ENCODE results near the gene INPP5D. TPM values are rescaled to one million over a fixed set of nuclear protein-coding genes. Genes with fewer than 3 reads are reported as not detected.
"Not testable (repeated sequence)": the region's sequence is repeated elsewhere in the genome, so short reads cannot be mapped to it uniquely, and the experiment has no call there.

The INPP5D gene
- total RNA-seq, 1 experiment from 2014 or later, result 2.0 TPM

DNA sequence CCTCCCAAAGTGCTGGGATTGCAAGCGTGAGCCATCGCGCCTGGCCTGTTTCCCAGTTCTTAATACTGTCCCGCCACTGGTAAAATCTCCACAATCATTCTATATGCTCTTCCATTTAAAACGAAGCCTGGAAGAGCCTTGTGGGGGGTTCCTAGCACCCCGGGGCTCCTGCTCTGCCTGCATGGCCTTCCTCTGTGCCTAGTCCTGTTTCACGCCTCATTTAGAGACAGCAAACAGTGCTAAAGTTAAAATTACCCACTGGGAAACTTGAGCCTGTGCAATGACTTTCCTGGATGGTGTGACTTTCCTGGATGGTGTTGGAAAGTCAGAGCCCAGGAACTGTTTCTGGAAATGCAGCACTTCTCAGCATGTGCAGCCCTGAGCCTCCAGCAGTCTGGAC is 55.0 kb downstream of the INPP5D start:
- DNase-seq (ENCODE audit: low read depth), result no peak

DNA sequence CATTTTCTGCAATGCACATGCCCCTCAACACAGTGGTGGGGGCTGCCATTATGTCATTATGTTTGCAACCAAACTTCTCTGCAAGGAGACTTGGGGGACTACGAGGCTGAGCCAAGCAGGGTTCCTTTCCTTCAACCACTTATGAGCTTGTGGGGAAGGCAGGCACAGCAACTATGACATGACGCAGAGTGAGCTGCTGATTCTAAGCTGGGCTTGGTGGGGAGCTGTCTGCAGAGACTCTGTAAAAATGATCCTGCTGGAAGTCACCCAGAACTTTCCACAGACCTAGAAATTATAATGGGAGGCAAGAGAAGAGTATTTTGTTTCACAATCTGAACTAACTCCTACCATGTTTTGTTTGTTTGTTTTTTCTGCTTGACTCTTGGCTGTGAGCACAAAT is 55.6 kb downstream of the INPP5D start:
- no peak for DNase-seq (ENCODE audit: low read depth)

DNA sequence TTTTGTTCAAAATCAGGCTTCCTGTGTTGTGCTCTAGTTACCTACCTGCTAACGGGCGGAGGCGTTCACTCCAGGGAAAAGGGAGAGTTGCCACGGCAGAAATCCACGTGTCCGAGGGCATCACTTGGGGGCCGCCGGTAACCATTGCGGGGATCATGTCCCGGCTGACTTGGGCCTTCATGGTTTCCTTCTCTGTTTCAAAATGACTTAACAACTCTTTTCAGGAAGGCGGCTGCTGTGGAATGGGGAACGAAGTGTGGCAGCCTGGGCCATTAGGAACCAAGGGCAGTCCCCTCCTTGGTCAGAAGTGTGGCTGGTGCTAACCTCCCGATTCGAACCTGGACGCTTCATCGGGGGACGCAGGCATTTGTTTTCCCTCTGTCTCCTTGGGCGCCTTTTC is 56.8 kb downstream of the INPP5D start:
- no peak for DNase-seq (ENCODE audit: low read depth)

DNA sequence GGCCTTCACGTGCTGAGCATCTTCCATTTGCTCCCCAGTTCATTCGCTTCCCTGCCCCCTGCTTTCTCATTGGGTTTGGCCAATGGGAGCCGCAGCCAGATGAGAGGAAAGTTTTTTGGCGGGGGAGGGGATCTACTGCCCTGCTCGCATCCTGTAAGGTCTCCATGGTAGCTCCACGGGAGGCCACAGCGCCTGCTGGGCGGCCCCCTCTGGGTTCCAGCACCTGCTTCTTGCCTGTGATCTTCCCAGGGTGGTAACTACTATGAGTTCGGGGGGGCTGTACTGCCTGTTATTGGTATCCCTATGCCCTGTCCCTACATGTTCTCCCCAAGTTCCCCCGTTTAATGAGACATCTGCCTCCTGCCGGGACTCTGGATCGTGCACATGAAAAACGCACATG is 57.2 kb downstream of the INPP5D start:
- DNase-seq (ENCODE audit: low read depth), result no peak

DNA sequence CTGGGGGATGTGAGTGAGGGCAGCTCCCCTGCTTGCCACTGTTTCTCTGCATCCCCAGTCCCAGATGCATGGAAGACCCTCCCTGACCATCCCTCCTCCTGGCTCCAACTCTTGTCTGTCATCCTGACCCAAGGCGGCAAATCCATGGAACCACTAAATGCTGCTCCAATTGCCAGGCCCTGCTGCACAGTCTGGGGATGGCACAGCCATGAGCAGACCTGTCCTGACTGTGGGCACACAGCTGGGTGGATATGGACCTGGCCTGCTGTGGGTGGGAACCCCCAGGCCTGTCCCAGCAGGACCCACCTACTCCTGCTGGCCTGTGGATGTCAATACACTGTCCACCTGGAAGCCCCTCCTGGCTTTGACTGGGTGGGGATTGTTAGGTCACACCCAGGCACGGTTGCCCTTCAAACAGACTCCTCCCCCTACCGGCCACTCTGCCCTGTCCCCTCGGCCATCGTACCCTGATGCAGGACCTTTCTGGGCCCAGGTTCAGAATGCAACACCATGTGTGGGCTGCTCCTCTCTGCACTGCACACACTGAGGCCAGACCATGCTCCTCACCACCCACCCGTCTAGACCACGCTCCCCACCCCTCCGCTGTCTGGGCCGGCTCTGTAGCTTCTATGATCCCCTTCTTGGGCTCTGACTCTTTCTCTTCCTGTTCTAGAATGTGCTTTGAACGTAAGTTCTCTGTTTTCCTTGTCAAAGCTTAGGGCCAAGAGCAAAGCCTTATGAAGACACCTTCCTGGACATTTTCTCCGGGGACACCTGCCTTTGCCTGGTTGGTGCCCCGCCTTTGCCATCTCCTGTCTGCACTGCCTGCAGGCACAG is 57.9 kb downstream of the INPP5D start:
- no peak for DNase-seq (ENCODE audit: low read depth)

- no peak for DNase-seq (ENCODE audit: low read depth)
These were observed 58.5 kb downstream of the INPP5D start for GRCh38 chr2:233118648-233119000.

DNA sequence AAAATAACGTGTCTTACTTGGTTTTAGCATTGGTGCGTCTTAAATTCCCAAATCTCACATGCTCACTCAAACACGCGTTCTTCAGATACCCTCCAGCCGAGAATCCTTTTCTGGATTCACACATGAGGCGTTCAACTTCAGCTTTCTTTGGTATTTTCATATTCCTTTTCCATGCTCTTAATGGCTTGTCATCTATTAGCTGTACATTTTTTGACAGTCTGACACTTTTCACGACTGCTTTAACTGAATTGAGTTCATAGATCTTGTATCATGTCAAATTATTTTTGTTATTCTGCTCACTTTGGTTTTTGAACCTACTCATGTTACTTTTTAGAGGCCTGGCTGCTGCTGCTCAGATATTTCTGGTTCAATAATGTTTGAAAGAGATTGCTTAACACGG is 59.0 kb downstream of the INPP5D start:
- DNase-seq (ENCODE audit: low read depth), result no peak

DNA sequence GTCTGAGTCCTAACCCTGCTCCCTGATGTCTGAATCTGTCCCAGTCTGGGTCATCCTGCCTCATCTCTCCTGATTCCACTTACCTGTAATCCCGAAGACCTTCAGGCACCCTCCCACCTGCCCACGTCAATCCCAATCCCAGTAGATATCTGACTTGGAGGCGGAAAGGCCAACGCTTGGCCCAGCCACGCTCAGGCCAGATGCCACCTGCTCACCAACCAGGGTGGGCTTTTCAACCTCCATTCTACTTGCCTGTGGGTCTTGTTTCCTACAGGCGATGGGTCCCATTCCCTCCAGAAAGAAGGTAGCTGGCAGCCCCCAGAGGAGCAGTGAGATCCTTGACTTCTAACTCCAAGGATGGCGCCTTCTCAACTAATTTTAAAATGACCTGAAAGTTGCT is 59.7 kb downstream of the INPP5D start:
- DNase-seq (ENCODE audit: low read depth), result no peak

- DNase-seq (ENCODE audit: low read depth), result no peak
These were observed 60.3 kb downstream of the INPP5D start for GRCh38 chr2:233120459-233120858.

DNA sequence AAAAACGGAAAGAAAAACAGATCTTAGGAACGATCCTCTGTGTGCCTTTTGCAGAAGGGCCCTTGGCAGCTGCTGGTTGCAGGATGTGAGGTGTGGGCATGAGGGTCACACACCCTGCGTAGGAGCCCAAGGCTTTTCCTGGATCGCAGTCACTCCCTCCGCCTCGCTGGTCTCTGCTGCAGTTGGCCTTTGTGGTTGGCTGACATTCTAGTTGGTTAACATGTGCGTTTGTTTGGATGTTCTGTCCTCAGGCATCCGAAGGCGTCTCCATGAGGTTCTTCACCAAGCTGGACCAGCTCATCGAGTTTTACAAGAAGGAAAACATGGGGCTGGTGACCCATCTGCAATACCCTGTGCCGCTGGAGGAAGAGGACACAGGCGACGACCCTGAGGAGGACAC is 61.7 kb downstream of the INPP5D start:
- no peak for DNase-seq (ENCODE audit: low read depth)

DNA sequence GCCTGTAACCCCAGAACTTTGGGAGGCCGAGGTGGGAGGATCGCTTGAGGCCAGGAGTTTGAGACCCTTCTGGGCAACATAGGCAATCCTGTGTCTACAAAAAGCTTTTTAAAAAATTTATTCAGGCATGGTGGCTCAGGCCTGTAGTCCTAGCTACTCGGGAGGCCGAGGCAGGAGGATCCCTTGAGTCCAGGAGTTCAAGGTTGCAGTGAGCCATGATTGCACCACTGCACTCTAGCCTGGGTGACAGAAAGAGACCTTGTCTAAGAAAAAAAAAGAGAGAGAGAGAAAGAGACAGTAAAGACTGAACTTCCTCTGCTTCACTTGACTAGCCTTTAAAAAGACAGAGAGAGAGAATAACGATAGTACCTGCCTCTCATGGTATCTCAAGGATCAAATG is 62.4 kb downstream of the INPP5D start:
- no peak for DNase-seq (ENCODE audit: low read depth)

DNA sequence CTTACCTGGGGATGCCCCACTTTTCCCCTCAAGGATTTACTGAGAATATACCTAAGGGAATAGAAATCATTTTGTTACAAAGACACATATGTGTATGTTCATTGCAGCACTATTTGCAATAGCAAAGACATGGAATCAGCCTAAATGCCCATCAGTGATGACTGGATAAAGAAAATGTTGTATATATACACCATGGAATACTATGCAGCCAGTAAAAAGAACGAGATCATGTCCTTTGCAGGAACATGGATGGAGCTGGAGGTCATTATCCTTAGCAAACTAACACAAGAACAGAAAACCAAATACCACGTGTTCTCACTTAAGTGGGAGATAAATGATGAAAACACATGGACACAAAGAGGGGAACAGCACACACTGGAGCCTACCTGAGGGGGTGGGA is 63.4 kb downstream of the INPP5D start:
- DNase-seq (ENCODE audit: low read depth), result not testable (repeated sequence)

DNA sequence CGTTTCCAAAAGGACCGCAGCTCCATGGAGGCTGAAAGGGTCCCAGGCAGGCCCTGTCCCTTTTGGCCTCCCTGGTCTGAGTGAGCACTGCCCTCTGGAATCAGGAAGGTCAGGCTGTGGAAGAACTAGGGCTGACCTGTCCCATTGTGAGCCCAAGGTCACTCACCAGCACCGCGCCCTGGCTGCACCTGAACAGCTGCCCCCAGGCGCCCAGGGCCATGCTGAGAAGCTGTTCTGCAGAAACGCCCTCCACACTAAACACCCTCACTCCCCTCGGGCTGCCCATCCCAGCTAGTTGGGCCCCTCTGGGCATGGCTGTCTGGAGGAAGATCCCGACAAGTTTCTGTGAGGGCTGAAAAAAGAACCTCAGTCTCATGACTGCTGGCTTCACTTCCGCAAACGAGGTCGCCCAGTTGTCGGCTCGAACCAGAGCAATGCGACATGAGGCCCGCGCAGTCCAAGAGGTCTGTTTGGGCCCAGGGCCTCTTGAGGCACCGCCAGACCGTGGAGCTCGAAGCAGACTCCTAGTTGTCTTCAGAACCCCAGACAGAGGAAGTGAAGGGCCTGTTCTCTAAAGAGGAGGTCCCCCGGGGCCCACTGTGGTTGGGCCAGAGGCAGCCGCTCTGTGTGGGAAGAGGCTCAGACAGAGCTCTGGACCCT is 64.4 kb downstream of the INPP5D start:
- no peak for DNase-seq (ENCODE audit: low read depth)

DNA sequence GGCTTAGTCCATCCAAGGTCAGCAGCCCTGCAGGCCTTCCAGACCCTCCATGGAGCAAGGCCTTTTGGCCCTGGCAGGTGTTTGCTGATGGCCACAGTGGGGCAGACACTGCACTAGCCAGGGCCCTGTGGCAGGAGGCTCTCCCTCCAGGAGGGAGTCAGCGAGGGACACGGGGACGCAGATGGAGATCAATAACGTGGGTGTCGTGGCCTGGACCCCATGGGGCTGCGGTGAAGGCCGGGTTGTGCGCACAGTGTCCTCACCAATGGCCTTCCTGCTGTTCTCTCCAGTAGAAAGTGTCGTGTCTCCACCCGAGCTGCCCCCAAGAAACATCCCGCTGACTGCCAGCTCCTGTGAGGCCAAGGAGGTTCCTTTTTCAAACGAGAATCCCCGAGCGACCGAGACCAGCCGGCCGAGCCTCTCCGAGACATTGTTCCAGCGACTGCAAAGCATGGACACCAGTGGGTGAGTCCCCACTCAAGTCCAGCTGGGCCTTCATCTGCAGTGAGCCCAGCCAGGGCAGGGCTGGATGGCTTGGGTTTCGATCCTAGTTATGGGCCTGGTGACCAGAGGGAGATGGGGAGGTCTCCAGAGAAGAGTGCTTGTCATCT is 65.4 kb downstream of the INPP5D start:
- DNase-seq (ENCODE audit: low read depth), result no peak

DNA sequence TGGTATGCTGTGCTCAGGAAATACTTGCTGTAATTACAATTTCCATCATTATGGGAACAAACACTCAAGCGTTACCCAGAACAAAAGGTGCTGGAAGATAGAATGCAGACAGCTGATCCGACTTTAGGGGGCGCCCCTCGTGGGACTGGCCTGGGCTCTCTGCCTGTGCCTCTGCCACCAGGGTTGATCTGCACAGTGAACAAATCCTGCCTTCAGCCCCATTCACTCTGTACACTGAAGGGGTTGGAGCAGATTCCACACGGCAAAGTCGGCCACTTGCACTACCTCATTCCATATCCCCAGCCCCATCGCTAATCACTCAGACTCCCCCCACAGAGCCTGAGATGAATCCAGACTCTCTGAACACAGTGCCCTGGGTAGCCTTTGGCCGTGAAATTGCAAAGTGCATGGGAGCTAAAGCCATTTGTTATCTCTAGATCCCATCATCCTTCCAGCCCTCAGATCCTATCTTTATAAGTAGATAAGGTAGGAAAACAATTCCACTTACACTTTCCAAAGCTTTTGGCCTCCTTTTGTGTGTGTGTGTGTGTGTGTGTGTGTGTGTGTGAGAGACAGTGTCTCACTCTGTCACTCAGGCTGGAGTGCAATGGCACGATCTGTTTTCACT is 69.3 kb downstream of the INPP5D start:
- DNase-seq (ENCODE audit: low read depth), result no peak

DNA sequence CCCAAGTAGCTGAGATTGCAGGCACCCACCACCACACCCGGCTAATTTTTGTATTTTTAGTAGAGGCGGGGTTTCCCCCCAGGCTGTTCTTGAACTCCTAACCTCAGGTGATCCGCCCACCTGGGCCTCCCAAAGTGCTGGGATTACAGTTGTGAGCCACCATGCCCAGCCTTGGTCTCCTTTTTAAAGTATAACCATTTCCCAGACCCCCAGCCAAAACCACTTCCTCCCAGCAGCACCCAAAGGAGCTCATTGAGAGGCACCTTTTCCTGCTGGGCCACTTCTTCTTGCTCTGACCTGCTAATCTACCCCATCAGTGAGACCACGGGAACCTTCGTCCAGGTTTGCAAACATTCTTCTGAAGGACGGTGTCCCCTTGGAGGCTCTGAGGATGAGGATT is 69.9 kb downstream of the INPP5D start:
- no peak for DNase-seq (ENCODE audit: low read depth)

GRCh38 chr2:233130481-233131020 is 70.4 kb downstream of the INPP5D start:
- DNase-seq (ENCODE audit: low read depth), result no peak

- DNase-seq (ENCODE audit: low read depth), result no peak
These were observed 72.0 kb downstream of the INPP5D start for GRCh38 chr2:233131936-233132720.

- no peak for DNase-seq (ENCODE audit: low read depth)
These were observed 73.1 kb downstream of the INPP5D start for GRCh38 chr2:233133239-233133638.

GRCh38 chr2:233135421-233135820 is 75.3 kb downstream of the INPP5D start:
- DNase-seq (ENCODE audit: low read depth), result no peak

DNA sequence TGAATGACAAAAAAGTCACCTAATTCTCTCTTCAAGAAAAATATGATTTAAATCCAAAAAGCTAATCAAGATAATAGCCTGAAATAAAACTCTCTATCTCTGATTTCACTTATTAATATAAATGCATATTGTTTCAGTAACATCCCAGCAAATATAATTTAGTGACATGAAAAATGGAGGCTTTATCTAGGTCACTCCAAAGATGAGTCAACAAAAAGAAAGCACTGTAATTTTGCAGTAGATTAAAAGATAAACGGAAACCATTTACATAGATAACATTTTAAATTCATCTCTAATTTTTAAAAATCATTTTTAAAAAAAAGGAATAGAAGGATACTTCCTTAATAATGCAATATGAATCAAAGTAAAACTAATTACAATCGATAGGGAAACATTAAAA is 76.9 kb downstream of the INPP5D start:
- DNase-seq (ENCODE audit: low read depth), result no peak
